Brain microvascular endothelial cell (primary cell): ENCODE data around the gene LRRIQ4.

Experiments used
- DNase-seq: peaks from one replicate; pipeline ENCODE4 v3.0.0-alpha.2; 2020
- H3K27ac ChIP-seq: fragments of 250-450 bp; sonication (Bioruptor Pico); 2 replicates; pipeline ENCODE4 v1.5.1; 2020; ENCODE audit warnings: mild to moderate bottlenecking, moderate library complexity
- H3K27me3 ChIP-seq: fragments of 250-450 bp; sonication (Bioruptor Pico); replicated peaks from 2 replicates; pipeline ENCODE4 v1.5.1; 2020; ENCODE audit warnings: mild to moderate bottlenecking
- H3K36me3 ChIP-seq: fragments of 250-450 bp; sonication (Bioruptor Pico); replicated peaks from 2 replicates; pipeline ENCODE4 v1.5.1; 2020; ENCODE audit warnings: mild to moderate bottlenecking
- H3K4me3 ChIP-seq: 2 replicates; pipeline ENCODE4 v1.5.1; 2011; ENCODE audit warnings: low read depth, mild to moderate bottlenecking, control low read depth, low read length, moderate library complexity
- in situ Hi-C: cut with HindIII; loops from 2 replicates; pipeline ENCODE4 v1.10.0; 2017; ENCODE audit warnings: low sequenced_read_pairs, low pct_ligation_motif_present
- TF ChIP-seq, protein P1 (sequence below): IDR thresholded peaks from 2 replicates; pipeline ENCODE4 v1.5.1; 2011; ENCODE audit warnings: low read depth, mild to moderate bottlenecking, moderate library complexity, low read length, control low read depth, inconsistent platforms; ENCODE audit errors: missing control alignments

Gene LRRIQ4

DNA sequence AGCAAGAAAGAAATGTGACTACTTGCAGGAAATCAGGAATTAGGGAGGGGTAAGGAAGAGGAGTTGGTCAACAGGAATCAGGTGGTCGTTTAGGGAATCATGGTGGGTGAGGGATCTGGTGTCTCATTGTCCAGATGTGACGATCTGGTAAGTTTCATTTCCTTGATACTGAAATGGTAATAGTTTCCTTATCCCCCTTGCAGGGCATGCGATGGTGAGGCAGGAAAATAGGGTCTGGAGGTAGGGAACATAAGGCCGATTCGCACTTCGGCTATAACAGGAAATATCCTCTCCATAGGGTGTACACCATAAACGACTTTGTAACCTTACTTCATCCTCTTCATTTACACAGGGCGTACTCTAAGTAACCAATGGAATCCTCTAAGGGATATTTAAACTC lies 608 bp downstream of the LRRIQ4 start:
- H3K27me3 ChIP-seq: no peaks in the 10 kb centered on the region
- peak overlapping the region; percentile 32 for H3K4me3 ChIP-seq
- TF ChIP-seq, protein P1, sequence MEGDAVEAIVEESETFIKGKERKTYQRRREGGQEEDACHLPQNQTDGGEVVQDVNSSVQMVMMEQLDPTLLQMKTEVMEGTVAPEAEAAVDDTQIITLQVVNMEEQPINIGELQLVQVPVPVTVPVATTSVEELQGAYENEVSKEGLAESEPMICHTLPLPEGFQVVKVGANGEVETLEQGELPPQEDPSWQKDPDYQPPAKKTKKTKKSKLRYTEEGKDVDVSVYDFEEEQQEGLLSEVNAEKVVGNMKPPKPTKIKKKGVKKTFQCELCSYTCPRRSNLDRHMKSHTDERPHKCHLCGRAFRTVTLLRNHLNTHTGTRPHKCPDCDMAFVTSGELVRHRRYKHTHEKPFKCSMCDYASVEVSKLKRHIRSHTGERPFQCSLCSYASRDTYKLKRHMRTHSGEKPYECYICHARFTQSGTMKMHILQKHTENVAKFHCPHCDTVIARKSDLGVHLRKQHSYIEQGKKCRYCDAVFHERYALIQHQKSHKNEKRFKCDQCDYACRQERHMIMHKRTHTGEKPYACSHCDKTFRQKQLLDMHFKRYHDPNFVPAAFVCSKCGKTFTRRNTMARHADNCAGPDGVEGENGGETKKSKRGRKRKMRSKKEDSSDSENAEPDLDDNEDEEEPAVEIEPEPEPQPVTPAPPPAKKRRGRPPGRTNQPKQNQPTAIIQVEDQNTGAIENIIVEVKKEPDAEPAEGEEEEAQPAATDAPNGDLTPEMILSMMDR: no peak
- DNase-seq: no peak
- in situ Hi-C loops: no loop called here
- H3K36me3 ChIP-seq: no peaks in the 10 kb centered on the region
- no peak overlapping the region for H3K27ac ChIP-seq

DNA sequence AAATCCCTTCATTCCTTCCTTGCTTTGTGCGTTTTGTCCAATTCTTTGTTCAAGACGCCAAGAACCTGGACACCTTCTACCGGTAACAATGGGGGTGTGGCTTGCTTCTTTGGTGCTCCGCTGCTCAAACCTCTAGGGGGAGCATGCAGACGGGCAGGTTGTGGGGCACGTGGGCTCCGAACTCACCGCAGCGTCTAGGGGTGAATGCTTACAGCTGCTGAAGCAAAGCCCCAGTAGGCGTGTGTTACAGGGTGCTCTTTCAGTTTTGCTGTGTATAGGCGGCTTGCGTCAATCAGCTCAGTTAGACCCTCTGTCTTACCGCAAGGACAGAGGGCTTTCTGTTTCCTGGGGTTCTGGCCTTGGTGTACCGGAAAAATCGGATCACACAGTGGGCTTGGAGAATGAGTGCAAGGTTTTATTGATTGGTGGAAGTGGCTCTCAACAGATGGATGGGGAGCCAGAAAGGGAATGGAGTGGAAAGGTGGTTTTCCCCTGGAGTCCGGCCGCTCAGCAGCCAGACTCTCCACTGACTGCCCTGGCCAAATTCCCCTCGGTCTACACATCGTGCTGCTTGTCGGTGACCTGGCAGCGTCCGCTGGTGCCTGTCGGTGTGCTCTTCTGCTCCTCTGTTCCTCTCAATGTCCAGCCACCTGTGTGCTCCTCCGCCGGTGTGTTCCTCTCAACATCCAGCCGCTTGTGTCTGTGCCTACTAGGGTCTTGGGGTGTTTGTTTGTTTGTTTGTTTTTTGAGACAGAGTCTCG lies 1.3 kb downstream of the LRRIQ4 start:
- in situ Hi-C loops: no loop called here
- H3K4me3 ChIP-seq: peak overlapping the region; percentile 32
- H3K27ac ChIP-seq: no peak overlapping the region
- DNase-seq: no peak
- H3K27me3 ChIP-seq: no peaks in the 10 kb centered on the region
- TF ChIP-seq, protein P1: peak; percentile 58
- no peaks in the 10 kb centered on the region for H3K36me3 ChIP-seq

DNA sequence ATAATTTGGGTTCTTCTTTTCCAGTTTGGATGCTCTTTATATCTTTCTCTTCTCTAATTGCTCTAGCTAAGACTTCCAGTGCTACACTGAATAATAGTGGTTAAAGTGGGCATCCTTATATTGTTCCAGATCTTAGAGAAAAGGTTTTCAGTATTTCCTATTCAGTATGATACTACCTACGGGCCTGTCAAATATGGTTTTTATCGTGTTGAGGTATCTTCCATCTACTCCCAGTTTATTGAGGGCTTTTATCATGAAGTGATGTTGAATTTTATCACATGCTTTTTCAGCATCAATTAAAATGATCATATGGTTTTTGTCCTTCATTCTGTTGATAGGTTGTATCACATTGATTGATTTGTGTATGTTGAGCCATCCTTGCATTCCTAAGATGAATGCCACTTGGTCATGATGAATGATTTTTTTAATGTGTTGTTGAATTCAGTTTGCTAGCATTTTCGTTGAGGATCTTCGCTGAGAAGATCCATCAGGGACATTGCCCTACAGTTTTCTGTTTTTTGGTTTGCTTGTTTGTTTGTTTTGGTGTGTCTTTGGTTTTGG lies 3.0 kb downstream of the LRRIQ4 start:
- DNase-seq: no peak
- in situ Hi-C loops: no loop called here
- Histone ChIP-seq H3K27me3 (no peaks in the 10 kb centered on the region), H3K4me3 (no peak overlapping the region), H3K27ac (no peak overlapping the region), H3K36me3 (no peaks in the 10 kb centered on the region)
- TF ChIP-seq, protein P1: no peak

DNA sequence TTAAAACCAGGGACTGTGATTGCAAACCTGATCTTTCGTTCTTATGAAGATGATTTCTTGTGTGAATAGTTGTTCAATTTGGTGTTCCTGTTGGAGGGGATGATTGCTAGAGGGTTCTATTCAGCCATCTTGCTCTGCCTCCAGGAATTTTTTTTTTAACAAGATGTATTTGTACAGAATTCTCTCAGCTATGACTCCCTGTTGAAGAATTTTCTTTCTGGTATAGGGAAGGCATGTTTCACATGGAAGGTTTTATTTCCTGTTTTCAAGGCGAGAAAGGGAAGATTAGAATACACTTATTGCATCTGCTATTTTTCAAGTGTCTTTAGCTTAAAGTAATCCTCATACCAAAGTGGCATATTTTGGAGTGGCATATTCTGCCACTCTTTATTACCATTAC lies 5.6 kb downstream of the LRRIQ4 start:
- TF ChIP-seq, protein P1: no peak
- Histone ChIP-seq H3K36me3 (no peaks in the 10 kb centered on the region), H3K4me3 (no peak overlapping the region), H3K27ac (no peak overlapping the region), H3K27me3 (no peaks in the 10 kb centered on the region)
- DNase-seq: no peak
- in situ Hi-C loops: no loop called here

DNA sequence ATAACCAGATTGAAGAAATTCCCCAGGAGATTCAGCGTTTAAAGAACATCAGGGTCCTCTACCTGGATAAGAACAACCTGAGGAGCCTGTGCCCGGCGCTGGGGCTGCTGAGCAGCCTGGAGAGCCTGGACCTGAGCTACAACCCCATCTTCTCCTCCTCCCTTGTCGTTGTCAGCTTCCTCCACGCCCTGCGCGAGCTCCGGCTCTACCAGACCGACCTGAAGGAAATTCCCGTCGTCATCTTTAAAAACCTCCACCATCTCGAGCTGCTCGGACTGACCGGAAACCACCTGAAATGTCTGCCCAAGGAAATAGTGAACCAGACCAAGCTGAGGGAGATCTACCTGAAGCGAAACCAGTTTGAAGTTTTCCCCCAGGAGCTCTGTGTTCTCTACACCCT lies 9.4 kb downstream of the LRRIQ4 start:
- H3K36me3 ChIP-seq: no peaks in the 10 kb centered on the region
- H3K4me3 ChIP-seq: no peak overlapping the region
- no peak for DNase-seq
- H3K27me3 ChIP-seq: no peaks in the 10 kb centered on the region
- TF ChIP-seq, protein P1: no peak
- in situ Hi-C loops: no loop called here
- H3K27ac ChIP-seq: no peak overlapping the region
